Brain microvascular endothelial cell (primary cell): Measurements from ENCODE around the gene SYTL1.

Experiments used
- DNase-seq: peaks from one replicate; pipeline ENCODE4 v3.0.0-alpha.2; 2020
- H3K27ac ChIP-seq: fragments of 250-450 bp; sonication (Bioruptor Pico); 2 replicates; pipeline ENCODE4 v1.5.1; 2020; ENCODE audit warnings: mild to moderate bottlenecking, moderate library complexity
- H3K27me3 ChIP-seq: fragments of 250-450 bp; sonication (Bioruptor Pico); replicated peaks from 2 replicates; pipeline ENCODE4 v1.5.1; 2020; ENCODE audit warnings: mild to moderate bottlenecking
- H3K36me3 ChIP-seq: fragments of 250-450 bp; sonication (Bioruptor Pico); replicated peaks from 2 replicates; pipeline ENCODE4 v1.5.1; 2020; ENCODE audit warnings: mild to moderate bottlenecking
- H3K4me3 ChIP-seq: 2 replicates; pipeline ENCODE4 v1.5.1; 2011; ENCODE audit warnings: low read depth, mild to moderate bottlenecking, control low read depth, low read length, moderate library complexity
- in situ Hi-C: cut with HindIII; loops from 2 replicates; pipeline ENCODE4 v1.10.0; 2017; ENCODE audit warnings: low sequenced_read_pairs, low pct_ligation_motif_present
- TF ChIP-seq, protein P1 (sequence below): IDR thresholded peaks from 2 replicates; pipeline ENCODE4 v1.5.1; 2011; ENCODE audit warnings: low read depth, mild to moderate bottlenecking, moderate library complexity, low read length, control low read depth, inconsistent platforms; ENCODE audit errors: missing control alignments

The SYTL1 gene

DNA sequence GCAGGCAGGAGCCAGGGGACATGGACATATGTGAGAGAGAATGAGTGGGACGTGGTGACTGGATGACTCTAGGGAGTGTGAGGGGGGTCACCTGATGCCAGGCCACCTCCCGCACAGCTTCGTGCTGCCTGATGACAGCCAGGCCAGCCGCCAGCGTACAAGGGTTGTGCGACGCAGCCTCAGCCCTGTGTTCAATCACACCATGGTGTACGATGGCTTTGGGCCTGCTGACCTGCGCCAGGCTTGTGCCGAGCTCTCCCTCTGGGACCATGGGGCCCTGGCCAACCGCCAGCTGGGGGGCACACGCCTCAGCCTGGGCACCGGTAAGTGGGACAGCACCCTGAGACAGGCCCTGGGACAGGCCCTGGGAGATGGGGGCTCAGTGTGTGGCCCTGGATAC lies 11.3 kb downstream of the SYTL1 start:
- no peak overlapping the region for H3K4me3 ChIP-seq
- TF ChIP-seq, protein P1, sequence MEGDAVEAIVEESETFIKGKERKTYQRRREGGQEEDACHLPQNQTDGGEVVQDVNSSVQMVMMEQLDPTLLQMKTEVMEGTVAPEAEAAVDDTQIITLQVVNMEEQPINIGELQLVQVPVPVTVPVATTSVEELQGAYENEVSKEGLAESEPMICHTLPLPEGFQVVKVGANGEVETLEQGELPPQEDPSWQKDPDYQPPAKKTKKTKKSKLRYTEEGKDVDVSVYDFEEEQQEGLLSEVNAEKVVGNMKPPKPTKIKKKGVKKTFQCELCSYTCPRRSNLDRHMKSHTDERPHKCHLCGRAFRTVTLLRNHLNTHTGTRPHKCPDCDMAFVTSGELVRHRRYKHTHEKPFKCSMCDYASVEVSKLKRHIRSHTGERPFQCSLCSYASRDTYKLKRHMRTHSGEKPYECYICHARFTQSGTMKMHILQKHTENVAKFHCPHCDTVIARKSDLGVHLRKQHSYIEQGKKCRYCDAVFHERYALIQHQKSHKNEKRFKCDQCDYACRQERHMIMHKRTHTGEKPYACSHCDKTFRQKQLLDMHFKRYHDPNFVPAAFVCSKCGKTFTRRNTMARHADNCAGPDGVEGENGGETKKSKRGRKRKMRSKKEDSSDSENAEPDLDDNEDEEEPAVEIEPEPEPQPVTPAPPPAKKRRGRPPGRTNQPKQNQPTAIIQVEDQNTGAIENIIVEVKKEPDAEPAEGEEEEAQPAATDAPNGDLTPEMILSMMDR, result no peak
- H3K27me3 ChIP-seq, result no peaks in the 10 kb centered on the region
- DNase-seq, result no peak
- H3K36me3 ChIP-seq, result peaks cover 17% of the 10 kb centered on the region
- in situ Hi-C loops, result no loop called here
- H3K27ac ChIP-seq, result no peak overlapping the region

DNA sequence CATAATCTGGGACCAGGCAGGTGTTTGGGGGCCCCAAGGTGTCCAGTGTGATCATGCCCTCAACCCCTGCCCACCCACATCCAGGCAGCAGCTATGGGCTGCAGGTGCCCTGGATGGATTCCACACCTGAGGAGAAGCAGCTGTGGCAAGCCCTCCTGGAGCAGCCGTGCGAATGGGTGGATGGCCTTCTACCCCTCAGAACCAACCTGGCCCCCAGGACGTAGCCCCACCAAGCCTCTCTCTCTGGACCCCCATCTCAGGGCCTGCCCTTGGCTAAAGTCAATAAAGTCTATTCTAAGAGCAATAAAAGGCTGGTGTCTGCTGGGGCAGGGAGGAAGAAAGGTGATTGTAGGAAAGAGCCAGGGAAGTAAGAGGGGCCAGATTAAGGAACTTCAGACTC lies 11.8 kb downstream of the SYTL1 start:
- Histone ChIP-seq H3K4me3 (no peak overlapping the region), H3K27me3 (no peaks in the 10 kb centered on the region), H3K27ac (no peak overlapping the region), H3K36me3 (peaks cover 22% of the 10 kb centered on the region)
- TF ChIP-seq, protein P1, result no peak
- DNase-seq, result no peak
- in situ Hi-C loops, result no loop called here

DNA sequence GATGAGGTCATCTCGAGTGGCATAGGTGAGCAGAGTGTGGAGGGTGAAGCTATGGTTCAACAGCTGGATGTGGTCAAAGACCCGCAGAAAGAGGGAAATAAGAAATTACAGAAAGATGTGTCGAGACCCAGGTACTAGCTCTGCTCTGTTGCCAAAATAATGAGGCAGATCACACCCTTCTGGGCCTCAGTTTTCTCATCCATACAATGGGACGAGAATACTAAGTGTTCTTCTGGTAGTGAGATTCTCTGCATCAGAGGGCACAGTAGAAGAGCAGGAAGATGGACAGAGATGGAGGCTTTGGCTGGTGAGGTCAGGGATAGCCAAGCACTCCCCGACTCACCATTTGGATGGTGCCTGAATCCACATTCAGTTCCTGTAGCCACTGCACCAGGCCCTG lies 13.9 kb downstream of the SYTL1 start:
- in situ Hi-C loops, result no loop called here
- Histone ChIP-seq H3K36me3 (peaks cover 22% of the 10 kb centered on the region), H3K27me3 (no peaks in the 10 kb centered on the region), H3K27ac (no peak overlapping the region), H3K4me3 (no peak overlapping the region)
- TF ChIP-seq, protein P1, result no peak
- no peak for DNase-seq

DNA sequence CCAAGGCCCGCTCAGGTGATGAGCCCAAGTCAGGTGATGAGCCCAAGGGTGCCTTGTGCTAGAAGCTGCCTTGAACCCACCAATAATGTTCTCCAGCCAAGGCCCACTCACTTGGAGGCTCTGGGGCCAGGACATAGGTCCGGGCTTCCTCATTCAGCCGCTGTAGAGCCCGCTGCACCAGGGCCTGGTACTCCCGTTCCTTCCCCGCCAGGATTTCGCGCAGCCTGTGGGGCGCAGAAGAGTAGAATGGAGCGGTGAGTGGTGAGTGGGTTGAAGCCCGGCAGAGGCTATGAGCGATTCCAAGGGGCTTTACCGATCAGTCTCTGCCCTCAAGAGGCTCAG lies 14.4 kb downstream of the SYTL1 start:
- Histone ChIP-seq H3K27ac (no peak overlapping the region), H3K27me3 (no peaks in the 10 kb centered on the region), H3K4me3 (no peak overlapping the region), H3K36me3 (peaks cover 25% of the 10 kb centered on the region)
- in situ Hi-C loops, result no loop called here
- TF ChIP-seq, protein P1, result no peak
- no peak for DNase-seq

DNA sequence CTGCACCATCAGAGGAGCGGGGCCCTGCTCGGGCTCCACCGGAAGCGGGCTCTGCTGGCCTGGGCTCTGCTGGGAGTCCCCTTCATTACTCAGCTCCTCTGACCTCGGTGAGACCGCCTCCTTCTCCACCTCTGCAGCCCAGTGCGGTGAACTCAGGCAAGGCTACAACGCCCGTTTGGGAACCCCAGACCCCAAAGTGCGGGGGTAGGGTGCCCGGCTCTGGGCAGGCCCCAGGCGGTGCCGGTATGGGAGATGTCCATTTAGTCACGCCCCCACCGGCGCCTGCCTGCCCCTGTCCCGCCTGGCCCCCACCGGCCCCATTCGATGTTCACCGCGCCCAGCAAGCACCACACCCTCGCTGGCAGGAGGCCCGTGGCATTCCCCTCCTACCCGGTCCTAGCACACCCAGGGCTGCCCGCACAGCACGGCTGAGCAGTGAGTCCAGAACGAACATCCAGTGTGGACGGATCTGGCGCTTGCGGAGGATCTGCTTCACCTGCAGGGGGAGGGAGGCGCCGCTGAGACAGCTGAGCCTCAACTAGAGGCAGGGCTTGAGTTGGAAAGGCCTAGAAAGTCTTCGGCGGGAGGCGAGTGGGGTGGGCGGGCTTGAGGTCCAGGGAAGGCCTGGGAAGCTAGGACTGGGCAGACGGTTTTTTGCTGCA lies 14.9 kb downstream of the SYTL1 start:
- no peaks in the 10 kb centered on the region for H3K27me3 ChIP-seq
- peaks cover 25% of the 10 kb centered on the region for H3K36me3 ChIP-seq
- no peak overlapping the region for H3K27ac ChIP-seq
- in situ Hi-C loops, result no loop called here
- no peak overlapping the region for H3K4me3 ChIP-seq
- TF ChIP-seq, protein P1, result no peak
- no peak for DNase-seq
